Stomach (tissue), 4 donors: ENCODE measurements around the gene BCAR1.

ENCODE experiments used
- EP300 ChIP-seq: sonication (generic); formaldehyde crosslinking; IDR thresholded peaks from one replicate; pipeline ENCODE4 v1.6.1; 2017; ENCODE audit warnings: antibody characterized with exemption
- POLR2A ChIP-seq, 4 donors: fragments of 450-650 bp; IDR thresholded peaks; one replicate each; pipeline ENCODE4 v1.6.1; 2016; ENCODE audit warnings: antibody characterized with exemption in 4 of 4, control low read depth in 2 of 4, mild to moderate bottlenecking in 1 of 4, moderate library complexity in 1 of 4
- POLR2AphosphoS5 ChIP-seq, 3 donors: sonication (generic); formaldehyde crosslinking; IDR thresholded peaks; one replicate each; pipeline ENCODE4 v1.6.1; 2016; ENCODE audit warnings: antibody characterized with exemption in 3 of 3
- TF ChIP-seq, protein P1 (sequence below), 7 experiments: fragments of 450-650 bp in 4 of 7; fragments of 200-600 bp in 3 of 7; sonication (generic) in 3 of 7; IDR thresholded peaks; one replicate each; pipeline ENCODE4 v1.5.1; 2016 to 2019; ENCODE audit warnings: antibody characterized with exemption in 7 of 7, control low read depth in 2 of 7, mild to moderate bottlenecking in 1 of 7

DNA sequence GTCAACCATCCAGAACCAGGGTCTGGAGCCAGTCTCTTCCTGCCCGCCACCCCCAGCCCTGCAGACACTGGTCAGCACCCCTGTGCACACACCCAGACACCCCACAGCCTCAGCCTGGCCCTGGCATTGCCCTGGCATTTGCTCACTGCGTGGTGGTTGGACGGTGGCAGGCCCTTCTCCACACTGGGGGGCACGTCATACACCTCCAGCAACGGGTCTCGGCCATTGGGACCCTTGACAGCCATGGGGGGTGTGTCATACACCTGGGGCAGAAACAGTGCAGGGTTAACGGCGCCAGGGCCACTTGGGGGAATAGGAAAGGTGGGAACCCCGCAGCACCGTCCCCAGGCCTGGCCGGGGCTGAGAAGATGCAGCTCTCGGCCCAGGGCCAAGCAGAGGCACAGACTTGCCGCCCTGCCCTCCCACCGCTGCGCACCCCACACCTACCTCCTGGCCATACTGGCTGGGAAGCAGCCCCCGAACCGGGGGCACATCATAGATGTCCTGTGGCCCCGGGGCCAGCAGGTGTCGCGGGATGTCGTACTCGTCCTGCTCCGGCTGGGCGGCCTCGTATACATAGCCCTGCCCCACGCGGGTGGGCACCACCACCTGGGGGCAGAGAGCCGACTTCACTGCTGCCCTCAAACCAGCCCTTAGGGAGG is 14.6 kb downstream of the BCAR1 start:
- TF ChIP-seq, protein P1, sequence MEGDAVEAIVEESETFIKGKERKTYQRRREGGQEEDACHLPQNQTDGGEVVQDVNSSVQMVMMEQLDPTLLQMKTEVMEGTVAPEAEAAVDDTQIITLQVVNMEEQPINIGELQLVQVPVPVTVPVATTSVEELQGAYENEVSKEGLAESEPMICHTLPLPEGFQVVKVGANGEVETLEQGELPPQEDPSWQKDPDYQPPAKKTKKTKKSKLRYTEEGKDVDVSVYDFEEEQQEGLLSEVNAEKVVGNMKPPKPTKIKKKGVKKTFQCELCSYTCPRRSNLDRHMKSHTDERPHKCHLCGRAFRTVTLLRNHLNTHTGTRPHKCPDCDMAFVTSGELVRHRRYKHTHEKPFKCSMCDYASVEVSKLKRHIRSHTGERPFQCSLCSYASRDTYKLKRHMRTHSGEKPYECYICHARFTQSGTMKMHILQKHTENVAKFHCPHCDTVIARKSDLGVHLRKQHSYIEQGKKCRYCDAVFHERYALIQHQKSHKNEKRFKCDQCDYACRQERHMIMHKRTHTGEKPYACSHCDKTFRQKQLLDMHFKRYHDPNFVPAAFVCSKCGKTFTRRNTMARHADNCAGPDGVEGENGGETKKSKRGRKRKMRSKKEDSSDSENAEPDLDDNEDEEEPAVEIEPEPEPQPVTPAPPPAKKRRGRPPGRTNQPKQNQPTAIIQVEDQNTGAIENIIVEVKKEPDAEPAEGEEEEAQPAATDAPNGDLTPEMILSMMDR (IDR thresholded peaks at IDR 0.05) = no peak
- TF ChIP-seq POLR2AphosphoS5 (IDR thresholded peaks at IDR 0.05) (no peak), POLR2A (IDR thresholded peaks at IDR 0.05) (no peak), EP300 (no peak)
